HepG2 (cell line): ENCODE data around the gene SLC50A1. TPM values are rescaled to one million over a fixed set of nuclear protein-coding genes. Genes with fewer than 3 reads are reported as not detected.

ENCODE experiments used
- ATF1 ChIP-seq: IDR thresholded peaks from 2 replicates; pipeline ENCODE4 v1.6.1; 2016; ENCODE audit warnings: mild to moderate bottlenecking, control low read depth
- BCLAF1 ChIP-seq: fragments of 450-650 bp; IDR thresholded peaks from 2 replicates; pipeline ENCODE4 v1.6.1; 2017; ENCODE audit warnings: mild to moderate bottlenecking
- ETV6 ChIP-seq: sonication (generic); formaldehyde crosslinking; conservative IDR thresholded peaks from 2 replicates; pipeline ENCODE4 v1.4.0; 2020; ENCODE audit warnings: missing genetic modification reagents
- GATAD2A ChIP-seq: IDR thresholded peaks from 2 replicates; pipeline ENCODE4 v1.6.1; 2016
- GMEB2 ChIP-seq: IDR thresholded peaks from 2 replicates; pipeline ENCODE4 v1.6.1; 2016; ENCODE audit warnings: missing biosample characterization, missing genetic modification reagents, low read depth
- GZF1 ChIP-seq: sonication (generic); formaldehyde crosslinking; IDR thresholded peaks from 2 replicates; pipeline ENCODE4 v1.5.1; 2020; ENCODE audit warnings: mild to moderate bottlenecking, missing genetic modification reagents
- HDAC2 ChIP-seq: sonication (generic); formaldehyde crosslinking; IDR thresholded peaks from 2 replicates; pipeline ENCODE4 v1.4.0; 2020; ENCODE audit warnings: missing genetic modification reagents
- HNRNPL ChIP-seq: fragments of 200-400 bp; formaldehyde crosslinking; IDR thresholded peaks from 2 replicates; pipeline ENCODE4 v1.6.1; 2017; ENCODE audit warnings: mild to moderate bottlenecking, low read depth, low read length
- IRF2 ChIP-seq: IDR thresholded peaks from 2 replicates; pipeline ENCODE4 v1.6.1; 2018; ENCODE audit warnings: missing genetic modification reagents, missing compliant biosample characterization
- MTA1 ChIP-seq: sonication (generic); formaldehyde crosslinking; IDR thresholded peaks from 2 replicates; pipeline ENCODE4 v1.4.0; 2020; ENCODE audit warnings: missing genetic modification reagents, mild to moderate bottlenecking, borderline replicate concordance
- PCBP1 ChIP-seq: fragments of 200-400 bp; formaldehyde crosslinking; IDR thresholded peaks from 2 replicates; pipeline ENCODE4 v1.6.1; 2017; ENCODE audit warnings: mild to moderate bottlenecking, low read depth, low read length, borderline replicate concordance
- RXRA ChIP-seq: sonication (generic); formaldehyde crosslinking; IDR thresholded peaks from 2 replicates; pipeline ENCODE4 v1.5.1; 2020; ENCODE audit warnings: missing genetic modification reagents
- SALL1 ChIP-seq: sonication (generic); formaldehyde crosslinking; IDR thresholded peaks from 2 replicates; pipeline ENCODE4 v1.8.0; 2022; ENCODE audit warnings: mild to moderate bottlenecking, missing genetic modification reagents
- TERF1 ChIP-seq: sonication (generic); formaldehyde crosslinking; IDR thresholded peaks from 2 replicates; pipeline ENCODE4 v1.8.0; 2022; ENCODE audit warnings: mild to moderate bottlenecking, missing genetic modification reagents, moderate library complexity
- TFDP1 ChIP-seq: IDR thresholded peaks from 2 replicates; pipeline ENCODE4 v1.6.1; 2016; ENCODE audit warnings: missing compliant biosample characterization, missing genetic modification reagents, borderline replicate concordance
- ZNF275 ChIP-seq: sonication (generic); formaldehyde crosslinking; IDR thresholded peaks from 2 replicates; pipeline ENCODE4 v1.8.0; 2022; ENCODE audit warnings: missing genetic modification reagents, mild to moderate bottlenecking, inconsistent platforms, borderline replicate concordance
- ZNF326 ChIP-seq: sonication (generic); formaldehyde crosslinking; IDR thresholded peaks from 2 replicates; pipeline ENCODE4 v1.4.0; 2020; ENCODE audit warnings: missing genetic modification reagents, borderline replicate concordance
- ZNF331 ChIP-seq: sonication (generic); formaldehyde crosslinking; IDR thresholded peaks from 2 replicates; pipeline ENCODE4 v1.4.0; 2020; ENCODE audit warnings: missing genetic modification reagents
- ZNF530 ChIP-seq: sonication (generic); formaldehyde crosslinking; IDR thresholded peaks from 2 replicates; pipeline ENCODE4 v1.5.0; 2020; ENCODE audit warnings: low read depth, mild to moderate bottlenecking, missing genetic modification reagents
- ZNF639 ChIP-seq: conservative IDR thresholded peaks from 2 replicates; pipeline ENCODE4 v1.6.1; 2018; ENCODE audit warnings: missing genetic modification reagents
- ZSCAN9 ChIP-seq: IDR thresholded peaks from 2 replicates; pipeline ENCODE4 v1.6.1; 2016; ENCODE audit warnings: borderline replicate concordance
- polyA plus RNA-seq, 8 experiments: library from polyadenylated mRNA; depleted of rRNA in 3 of 8; stranded (reverse) in 7 of 8; unstranded in 1 of 8; fragments of >200 nt; fragmentation: Illumina TruSeq in 4 of 8; extraction: Trizol in 4 of 8; gene quantifications; 2 replicates each; pipeline versions ENCODE4 v1.2.1 to v1.2.3, GENCODE V29; 2011 to 2016; ENCODE audit warnings: low read depth in 4 of 8, missing spikeins in 1 of 8, mixed read lengths in 1 of 8; ENCODE audit not compliant: insufficient read depth in 1 of 8
- total RNA-seq, 5 experiments: library from RNA; depleted of rRNA; stranded (reverse); fragments of >200 nt; fragmentation: Illumina TruSeq; extraction: Trizol; gene quantifications; 2 replicates each; pipeline ENCODE4 v1.2.3, GENCODE V29; 2016; ENCODE audit warnings: low read depth in 1 of 5

Gene SLC50A1
- total and polyA plus RNA-seq, 2 of the 13 experiments (the other 11 are each of a cell fraction or from before 2014, with no cell fraction given) = 22.5 to 46.8 TPM

- no peak for TF ChIP-seq BCLAF1
- TF ChIP-seq SALL1 (CRISPR knock-in tag) = peak; percentile 79
- TF ChIP-seq MTA1 = peak; percentile 50; the same call in 1 of the 2 replicates
- TF ChIP-seq TFDP1 = peak; percentile 63; the same call in 1 of the 2 replicates
- TF ChIP-seq HDAC2 = peak; percentile 73
- TF ChIP-seq ATF1 (CRISPR knock-in tag) = peak; percentile 62; the same call in 1 of the 2 replicates
- no peak; the same call in 1 of the 2 replicates for TF ChIP-seq ZNF275
- no peak for TF ChIP-seq ZNF326
- TF ChIP-seq ZSCAN9 (CRISPR knock-in tag) = no peak
- TF ChIP-seq IRF2 (CRISPR knock-in tag) = peak; percentile 82
- TF ChIP-seq GZF1 = 0 out of 2 replicates have a peak, but pooled peaks have one; percentile 25
- peak; percentile 75 for TF ChIP-seq GMEB2 (CRISPR knock-in tag)
- peak; percentile 52 for TF ChIP-seq RXRA (CRISPR knock-in tag)
- no peak for TF ChIP-seq TERF1
- 0 out of 2 replicates have a peak, but pooled peaks have one; percentile 83 for TF ChIP-seq PCBP1
- TF ChIP-seq GATAD2A (CRISPR knock-in tag) = 0 out of 2 replicates have a peak, but pooled peaks have one; percentile 20
- no peak for TF ChIP-seq HNRNPL
- no peak; the same call in 1 of the 2 replicates for TF ChIP-seq ETV6 (CRISPR knock-in tag)
- no peak for TF ChIP-seq ZNF639 (CRISPR knock-in tag)
- TF ChIP-seq ZNF331 (CRISPR knock-in tag) = no peak; the same call in 1 of the 2 replicates
- no peak for TF ChIP-seq ZNF530 (CRISPR knock-in tag)
Measured at GRCh38 chr1:155139895-155140629, 4.4 kb downstream of the SLC50A1 start, which contains the start of gene DPM3 (continued).
